K562 (cell line): ENCODE measurements around the gene OR13C5. TPM values are rescaled to one million over a fixed set of nuclear protein-coding genes. Genes with fewer than 3 reads are reported as not detected.

ENCODE experiments used
- ATAC-seq: fragments of 200-7000 bp; cut with Tn5 transposase; 3 replicates; pipeline ENCODE4 v1.9.1; 2020; ENCODE audit warnings: moderate library complexity
- BruUV-seq: library from RNA; stranded (reverse); fragments of 400-500 nt; replicated peaks from 2 replicates; lab custom pipeline; 2021; lab: Mats Ljungman, UMichigan
- CTCF ChIA-PET: fragments of 300-600 bp; formaldehyde crosslinking; extraction: SDS; loops from one replicate; lab custom pipeline; 2021; ENCODE audit warnings: low intra/inter-chr PET ratio; lab: Yijun Ruan, JAX
- POLR2A ChIA-PET: fragments of 300-600, 350-650 bp; sonication (Branson Sonifier 250); formaldehyde crosslinking; extraction: SDS; loops from one replicate; lab custom pipeline; 2021; ENCODE audit warnings: antibody characterized with exemption, inconsistent platforms; lab: Yijun Ruan, JAX
- DNase-seq, 4 experiments: peaks; one replicate each; pipeline versions ENCODE4 v3.0.0 to v3.0.0-alpha.2; 2011 to 2018; ENCODE audit warnings: low spot score in 3 of 4, mixed read lengths in 3 of 4; ENCODE audit errors: extremely low read depth in 1 of 4
- FAIRE-seq: peaks from 2 replicates; lab custom pipeline; 2011; peaks lifted over from hg19 to GRCh38; lab: Jason Lieb, UNC
- H2AFZ ChIP-seq: 2 replicates; pipeline ENCODE4 v1.6.0; 2011; ENCODE audit warnings: low read depth, low read length, control low read depth, inconsistent platforms
- H3K27ac ChIP-seq: fragments of 200-600 bp; 3 replicates; pipeline ENCODE4 v1.8.0; 2011; ENCODE audit warnings: low read depth, mild to moderate bottlenecking, control low read depth, inconsistent platforms, low read length, moderate library complexity, mixed read lengths; ENCODE audit errors: extremely low read depth
- H3K27me3 ChIP-seq, 2 experiments: fragments of 300-600 bp in 1 of 2; 2 replicates in 1 of 2; 3 replicates in 1 of 2; pipeline versions ENCODE4 v1.6.0 to v1.8.0; 2011; ENCODE audit warnings: inconsistent platforms in 2 of 2, low read length in 2 of 2, mild to moderate bottlenecking in 1 of 2, mixed read lengths in 1 of 2, moderate library complexity in 1 of 2; ENCODE audit not compliant: control insufficient read depth in 2 of 2, insufficient read depth in 2 of 2
- H3K36me3 ChIP-seq: fragments of 300-600 bp; 3 replicates; pipeline ENCODE4 v1.8.0; 2011; ENCODE audit warnings: mild to moderate bottlenecking, low read length, inconsistent platforms; ENCODE audit not compliant: control insufficient read depth, insufficient read depth
- H3K4me1 ChIP-seq, 2 experiments: fragments of 200-600 bp in 1 of 2; replicated peaks in 1 of 2; 2 replicates in 1 of 2; 3 replicates in 1 of 2; pipeline versions ENCODE4 v1.5.1 to v1.8.0; 2011; ENCODE audit warnings: inconsistent platforms in 2 of 2, low read length in 2 of 2, mild to moderate bottlenecking in 1 of 2, mixed read lengths in 1 of 2, moderate library complexity in 1 of 2; ENCODE audit not compliant: control insufficient read depth in 2 of 2, insufficient read depth in 2 of 2
- H3K4me2 ChIP-seq: 2 replicates; pipeline ENCODE4 v1.6.1; 2011; ENCODE audit warnings: low read length, control low read depth, inconsistent platforms, mixed read lengths; ENCODE audit not compliant: insufficient read depth
- H3K4me3 ChIP-seq: fragments of 200-600 bp; sonication (generic), shearing (Covaris generic); 2 replicates; pipeline ENCODE4 v1.5.1; 2016; ENCODE audit warnings: control low read depth, inconsistent platforms
- H3K79me2 ChIP-seq: fragments of 200-600 bp; 3 replicates; pipeline ENCODE4 v1.8.0; 2011; ENCODE audit warnings: low read length, inconsistent platforms; ENCODE audit not compliant: control insufficient read depth, insufficient read depth
- H3K9ac ChIP-seq, 2 experiments: 2 replicates each; pipeline versions ENCODE4 v1.6.0 to v1.6.1; 2011; ENCODE audit warnings: low read depth in 2 of 2, low read length in 2 of 2, control low read depth in 1 of 2, inconsistent platforms in 1 of 2, mild to moderate bottlenecking in 1 of 2, mixed read lengths in 1 of 2; ENCODE audit not compliant: insufficient read depth in 1 of 2
- H3K9me1 ChIP-seq: one replicate; pipeline ENCODE4 v1.6.0; 2011; ENCODE audit warnings: inconsistent platforms, mild to moderate bottlenecking, low read length, moderate library complexity; ENCODE audit not compliant: control insufficient read depth, insufficient read depth
- H3K9me3 ChIP-seq: replicated peaks from 2 replicates; pipeline ENCODE4 v1.5.1; 2011; ENCODE audit warnings: low read depth, low read length, inconsistent platforms; ENCODE audit not compliant: control insufficient read depth, insufficient read depth
- H4K20me1 ChIP-seq: replicated peaks from 2 replicates; pipeline ENCODE4 v1.6.1; 2011; ENCODE audit warnings: low read length, inconsistent platforms, mixed read lengths; ENCODE audit not compliant: control insufficient read depth, insufficient read depth
- GABPB1 ChIP-seq: sonication (generic); formaldehyde crosslinking; IDR thresholded peaks from 2 replicates; pipeline ENCODE4 v1.8.0; 2022; ENCODE audit warnings: mild to moderate bottlenecking, missing genetic modification reagents
- PHF20 ChIP-seq: fragments of 450-650 bp; IDR thresholded peaks from 2 replicates; pipeline ENCODE4 v1.6.1; 2018; ENCODE audit not compliant: partially characterized antibody
- PML ChIP-seq: IDR thresholded peaks from 2 replicates; pipeline ENCODE4 v1.6.1; 2012; ENCODE audit warnings: low read length, inconsistent platforms
- SRSF9 ChIP-seq: fragments of 200-400 bp; formaldehyde crosslinking; IDR thresholded peaks from 2 replicates; pipeline ENCODE4 v1.6.1; 2017; ENCODE audit warnings: low read depth, low read length, borderline replicate concordance
- ZNF212 ChIP-seq: fragments of 450-650 bp; formaldehyde crosslinking; IDR thresholded peaks from 2 replicates; pipeline ENCODE4 v1.4.0; 2020; ENCODE audit warnings: mild to moderate bottlenecking
- WGBS: fragments of 100-300 bp; shearing (Covaris generic); methylation state at CpG from one replicate; pipeline ENCODE4 v1.1.6; 2016; ENCODE audit warnings: low coverage, mixed read lengths; ENCODE audit not compliant: insufficient coverage; ENCODE audit errors: missing lambda C conversion rate; 5-methylcytosine and 5-hydroxymethylcytosine counted together
- in situ Hi-C: fragments of 300-500 bp; cut with MboI; formaldehyde crosslinking; loops from 4 replicates; pipeline ENCODE4 v1.15.0; 2018; ENCODE audit warnings: inconsistent platforms, mixed read lengths
- intact Hi-C: fragments of 100-400 bp; cut with micrococcal nuclease; formaldehyde crosslinking; loops from 2 replicates; pipeline ENCODE4 v1.14.2; 2022
- polyA plus RNA-seq, 8 experiments: library from polyadenylated mRNA; depleted of rRNA in 4 of 8; stranded (reverse) in 5 of 8; unstranded in 3 of 8; fragments of >200 nt; fragmentation: Nextera tagmentation in 2 of 8; fragmentation: Illumina TruSeq in 1 of 8; extraction: Ambion mirVana in 2 of 8; extraction: Trizol in 1 of 8; gene quantifications; 2 replicates each; pipeline versions ENCODE4 v1.2.1 to v1.2.3, GENCODE V29; 2011 to 2014; ENCODE audit warnings: inconsistent platforms in 1 of 8, missing spikeins in 1 of 8
- total RNA-seq, 7 experiments: library from RNA; depleted of rRNA in 6 of 7; stranded (reverse); fragments of >200 nt in 6 of 7; fragmentation: Illumina TruSeq in 2 of 7; extraction: Trizol in 2 of 7; gene quantifications; 2 replicates each; pipeline versions ENCODE4 v1.2.1 to v1.2.3, GENCODE V29; 2011 to 2021; ENCODE audit warnings: low replicate concordance in 1 of 7
- TF ChIP-seq, protein P1 (sequence below): sonication (generic); formaldehyde crosslinking; IDR thresholded peaks from 2 replicates; pipeline ENCODE4 v1.8.1; 2022; ENCODE audit warnings: missing genetic modification reagents
- TF ChIP-seq, protein P2 (sequence below): sonication (generic); formaldehyde crosslinking; IDR thresholded peaks from 2 replicates; pipeline ENCODE4 v1.8.0; 2023; ENCODE audit warnings: mild to moderate bottlenecking, missing genetic modification reagents
- TF ChIP-seq, protein P3 (sequence below): sonication (generic); formaldehyde crosslinking; IDR thresholded peaks from 2 replicates; pipeline ENCODE4 v1.8.0; 2022; ENCODE audit warnings: mild to moderate bottlenecking, missing genetic modification reagents
- TF ChIP-seq, protein P4 (sequence below): fragments of 450-650 bp; IDR thresholded peaks from 2 replicates; pipeline ENCODE4 v1.7.0; 2016; ENCODE audit warnings: borderline replicate concordance
- TF ChIP-seq, protein P5 (sequence below), 3 experiments: IDR thresholded peaks in 2 of 3; conservative IDR thresholded peaks in 1 of 3; 2 replicates each; pipeline ENCODE4 v1.5.1; 2011 to 2012; ENCODE audit warnings: low read length in 3 of 3, mild to moderate bottlenecking in 3 of 3, control low read depth in 2 of 3, improper control_type of control experiment in 1 of 3, inconsistent platforms in 1 of 3, low read depth in 1 of 3, mixed read lengths in 1 of 3, moderate library complexity in 1 of 3; ENCODE audit not compliant: insufficient read depth in 2 of 3
- TF ChIP-seq, protein P6 (sequence below): fragments of 450-650 bp; formaldehyde crosslinking; IDR thresholded peaks from 2 replicates; pipeline ENCODE4 v1.4.0; 2022; ENCODE audit warnings: mild to moderate bottlenecking, moderate library complexity
- TF ChIP-seq, protein P7 (sequence below): fragments of 450-650 bp; IDR thresholded peaks from 2 replicates; pipeline ENCODE4 v1.6.1; 2016; ENCODE audit warnings: missing biosample characterization, missing genetic modification characterization

OR13C5 gene
- total and polyA plus RNA-seq, 9 of the 15 experiments (the other 6 are each of a cell fraction or from before 2014, with no cell fraction given), result not detected

DNA sequence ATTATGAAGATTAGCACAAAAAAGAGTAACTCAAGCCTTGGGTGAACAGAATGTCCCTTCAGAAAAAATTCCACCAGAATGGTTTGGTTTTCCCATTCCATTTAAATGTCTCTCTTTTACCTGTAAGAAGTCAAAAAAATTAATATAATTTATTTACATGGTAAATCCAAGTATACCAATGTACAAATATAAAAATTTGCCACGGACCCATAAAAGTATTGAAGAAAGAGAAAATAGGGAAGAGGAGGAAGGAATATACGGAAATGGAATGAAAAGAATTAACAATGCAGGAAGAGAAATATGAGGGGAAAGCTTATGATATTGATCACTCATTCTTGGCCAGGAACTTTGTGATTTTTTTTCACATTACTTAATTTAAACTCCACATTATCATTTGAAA lies 18.9 kb upstream of the OR13C5 start, which contains the start of gene OR13C9:
TSS of gene OR13C9 (minus strand) at position 101 of the 400 bp plus-strand sequence. CDS start at position 101, 0 bp downstream.
- BruUV-seq, result no TSS peak
- 4% methylated on average over 2 of the region's 2 CpGs for WGBS
- in situ Hi-C loops, result no loop called here
- FAIRE-seq, result no peak
- Histone ChIP-seq H2AFZ (no peak within 1 kb of the TSS), H3K27me3 (no peaks in the 10 kb centered on the region), H3K9me3 (no peaks in the 10 kb centered on the region), H3K9me1 (no peaks in the 10 kb centered on the region), H3K4me1 (no peaks in the 10 kb centered on the region), H3K9ac (no peak within 1 kb of the TSS), H3K4me3 (no peak within 1 kb of the TSS), H4K20me1 (no peaks in the 10 kb centered on the region), H3K79me2 (no peaks in the 10 kb centered on the region), H3K4me2 (no peak within 1 kb of the TSS), H3K36me3 (no peaks in the 10 kb centered on the region), H3K27ac (no peak within 1 kb of the TSS)
- ATAC-seq, result no peak
- CTCF ChIA-PET, result no interaction called here
- POLR2A ChIA-PET, result no interaction called here
- intact Hi-C loops, result no loop called here
- no peak for DNase-seq
- TF ChIP-seq, protein P1, sequence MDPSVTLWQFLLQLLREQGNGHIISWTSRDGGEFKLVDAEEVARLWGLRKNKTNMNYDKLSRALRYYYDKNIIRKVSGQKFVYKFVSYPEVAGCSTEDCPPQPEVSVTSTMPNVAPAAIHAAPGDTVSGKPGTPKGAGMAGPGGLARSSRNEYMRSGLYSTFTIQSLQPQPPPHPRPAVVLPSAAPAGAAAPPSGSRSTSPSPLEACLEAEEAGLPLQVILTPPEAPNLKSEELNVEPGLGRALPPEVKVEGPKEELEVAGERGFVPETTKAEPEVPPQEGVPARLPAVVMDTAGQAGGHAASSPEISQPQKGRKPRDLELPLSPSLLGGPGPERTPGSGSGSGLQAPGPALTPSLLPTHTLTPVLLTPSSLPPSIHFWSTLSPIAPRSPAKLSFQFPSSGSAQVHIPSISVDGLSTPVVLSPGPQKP (CRISPR knock-in tag), result no peak
- TF ChIP-seq, protein P2, sequence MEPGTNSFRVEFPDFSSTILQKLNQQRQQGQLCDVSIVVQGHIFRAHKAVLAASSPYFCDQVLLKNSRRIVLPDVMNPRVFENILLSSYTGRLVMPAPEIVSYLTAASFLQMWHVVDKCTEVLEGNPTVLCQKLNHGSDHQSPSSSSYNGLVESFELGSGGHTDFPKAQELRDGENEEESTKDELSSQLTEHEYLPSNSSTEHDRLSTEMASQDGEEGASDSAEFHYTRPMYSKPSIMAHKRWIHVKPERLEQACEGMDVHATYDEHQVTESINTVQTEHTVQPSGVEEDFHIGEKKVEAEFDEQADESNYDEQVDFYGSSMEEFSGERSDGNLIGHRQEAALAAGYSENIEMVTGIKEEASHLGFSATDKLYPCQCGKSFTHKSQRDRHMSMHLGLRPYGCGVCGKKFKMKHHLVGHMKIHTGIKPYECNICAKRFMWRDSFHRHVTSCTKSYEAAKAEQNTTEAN (CRISPR knock-in tag), result no peak
- TF ChIP-seq ZNF212 (CRISPR knock-in tag) (no peak), PHF20 (no peak), SRSF9 (no peak), GABPB1 (CRISPR knock-in tag) (no peak), PML (no peak)
- TF ChIP-seq, protein P3, sequence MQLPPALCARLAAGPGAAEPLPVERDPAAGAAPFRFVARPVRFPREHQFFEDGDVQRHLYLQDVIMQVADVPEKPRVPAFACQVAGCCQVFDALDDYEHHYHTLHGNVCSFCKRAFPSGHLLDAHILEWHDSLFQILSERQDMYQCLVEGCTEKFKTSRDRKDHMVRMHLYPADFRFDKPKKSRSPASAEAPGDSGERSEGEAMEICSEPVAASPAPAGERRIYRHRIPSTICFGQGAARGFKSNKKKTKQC (CRISPR knock-in tag), result no peak
- TF ChIP-seq, protein P4, sequence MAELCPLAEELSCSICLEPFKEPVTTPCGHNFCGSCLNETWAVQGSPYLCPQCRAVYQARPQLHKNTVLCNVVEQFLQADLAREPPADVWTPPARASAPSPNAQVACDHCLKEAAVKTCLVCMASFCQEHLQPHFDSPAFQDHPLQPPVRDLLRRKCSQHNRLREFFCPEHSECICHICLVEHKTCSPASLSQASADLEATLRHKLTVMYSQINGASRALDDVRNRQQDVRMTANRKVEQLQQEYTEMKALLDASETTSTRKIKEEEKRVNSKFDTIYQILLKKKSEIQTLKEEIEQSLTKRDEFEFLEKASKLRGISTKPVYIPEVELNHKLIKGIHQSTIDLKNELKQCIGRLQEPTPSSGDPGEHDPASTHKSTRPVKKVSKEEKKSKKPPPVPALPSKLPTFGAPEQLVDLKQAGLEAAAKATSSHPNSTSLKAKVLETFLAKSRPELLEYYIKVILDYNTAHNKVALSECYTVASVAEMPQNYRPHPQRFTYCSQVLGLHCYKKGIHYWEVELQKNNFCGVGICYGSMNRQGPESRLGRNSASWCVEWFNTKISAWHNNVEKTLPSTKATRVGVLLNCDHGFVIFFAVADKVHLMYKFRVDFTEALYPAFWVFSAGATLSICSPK, result no peak
- TF ChIP-seq, protein P5, sequence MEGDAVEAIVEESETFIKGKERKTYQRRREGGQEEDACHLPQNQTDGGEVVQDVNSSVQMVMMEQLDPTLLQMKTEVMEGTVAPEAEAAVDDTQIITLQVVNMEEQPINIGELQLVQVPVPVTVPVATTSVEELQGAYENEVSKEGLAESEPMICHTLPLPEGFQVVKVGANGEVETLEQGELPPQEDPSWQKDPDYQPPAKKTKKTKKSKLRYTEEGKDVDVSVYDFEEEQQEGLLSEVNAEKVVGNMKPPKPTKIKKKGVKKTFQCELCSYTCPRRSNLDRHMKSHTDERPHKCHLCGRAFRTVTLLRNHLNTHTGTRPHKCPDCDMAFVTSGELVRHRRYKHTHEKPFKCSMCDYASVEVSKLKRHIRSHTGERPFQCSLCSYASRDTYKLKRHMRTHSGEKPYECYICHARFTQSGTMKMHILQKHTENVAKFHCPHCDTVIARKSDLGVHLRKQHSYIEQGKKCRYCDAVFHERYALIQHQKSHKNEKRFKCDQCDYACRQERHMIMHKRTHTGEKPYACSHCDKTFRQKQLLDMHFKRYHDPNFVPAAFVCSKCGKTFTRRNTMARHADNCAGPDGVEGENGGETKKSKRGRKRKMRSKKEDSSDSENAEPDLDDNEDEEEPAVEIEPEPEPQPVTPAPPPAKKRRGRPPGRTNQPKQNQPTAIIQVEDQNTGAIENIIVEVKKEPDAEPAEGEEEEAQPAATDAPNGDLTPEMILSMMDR (IDR thresholded peaks at IDR 0.05 in 2 of 3, conservative IDR thresholded peaks at IDR 0.05 in 1 of 3; ENCODE audit: insufficient read depth in 2 of 3, low read depth in 1 of 3, low read length in 3 of 3), result no peak
- TF ChIP-seq, protein P6, sequence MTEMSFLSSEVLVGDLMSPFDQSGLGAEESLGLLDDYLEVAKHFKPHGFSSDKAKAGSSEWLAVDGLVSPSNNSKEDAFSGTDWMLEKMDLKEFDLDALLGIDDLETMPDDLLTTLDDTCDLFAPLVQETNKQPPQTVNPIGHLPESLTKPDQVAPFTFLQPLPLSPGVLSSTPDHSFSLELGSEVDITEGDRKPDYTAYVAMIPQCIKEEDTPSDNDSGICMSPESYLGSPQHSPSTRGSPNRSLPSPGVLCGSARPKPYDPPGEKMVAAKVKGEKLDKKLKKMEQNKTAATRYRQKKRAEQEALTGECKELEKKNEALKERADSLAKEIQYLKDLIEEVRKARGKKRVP, result no peak
- TF ChIP-seq, protein P7, sequence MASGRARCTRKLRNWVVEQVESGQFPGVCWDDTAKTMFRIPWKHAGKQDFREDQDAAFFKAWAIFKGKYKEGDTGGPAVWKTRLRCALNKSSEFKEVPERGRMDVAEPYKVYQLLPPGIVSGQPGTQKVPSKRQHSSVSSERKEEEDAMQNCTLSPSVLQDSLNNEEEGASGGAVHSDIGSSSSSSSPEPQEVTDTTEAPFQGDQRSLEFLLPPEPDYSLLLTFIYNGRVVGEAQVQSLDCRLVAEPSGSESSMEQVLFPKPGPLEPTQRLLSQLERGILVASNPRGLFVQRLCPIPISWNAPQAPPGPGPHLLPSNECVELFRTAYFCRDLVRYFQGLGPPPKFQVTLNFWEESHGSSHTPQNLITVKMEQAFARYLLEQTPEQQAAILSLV (tag), result no peak
